OCI-LY7 (cell line): ENCODE data around the gene RXRA.

Experiments
- EZH2phosphoT487 ChIP-seq: fragments of 200-600 bp; sonication (generic); IDR thresholded peaks from 2 replicates; pipeline ENCODE4 v1.6.1; 2018; ENCODE audit warnings: low read depth, borderline replicate concordance, mild to moderate bottlenecking, mixed run types, antibody characterized with exemption, low read length, moderate library complexity, mixed read lengths
- TF ChIP-seq, protein P1 (sequence below): fragments of 200-600 bp; sonication (generic); conservative IDR thresholded peaks from 2 replicates; pipeline ENCODE4 v1.5.1; 2014; ENCODE audit warnings: mild to moderate bottlenecking, antibody characterized with exemption, low read length, moderate library complexity, mixed read lengths

DNA sequence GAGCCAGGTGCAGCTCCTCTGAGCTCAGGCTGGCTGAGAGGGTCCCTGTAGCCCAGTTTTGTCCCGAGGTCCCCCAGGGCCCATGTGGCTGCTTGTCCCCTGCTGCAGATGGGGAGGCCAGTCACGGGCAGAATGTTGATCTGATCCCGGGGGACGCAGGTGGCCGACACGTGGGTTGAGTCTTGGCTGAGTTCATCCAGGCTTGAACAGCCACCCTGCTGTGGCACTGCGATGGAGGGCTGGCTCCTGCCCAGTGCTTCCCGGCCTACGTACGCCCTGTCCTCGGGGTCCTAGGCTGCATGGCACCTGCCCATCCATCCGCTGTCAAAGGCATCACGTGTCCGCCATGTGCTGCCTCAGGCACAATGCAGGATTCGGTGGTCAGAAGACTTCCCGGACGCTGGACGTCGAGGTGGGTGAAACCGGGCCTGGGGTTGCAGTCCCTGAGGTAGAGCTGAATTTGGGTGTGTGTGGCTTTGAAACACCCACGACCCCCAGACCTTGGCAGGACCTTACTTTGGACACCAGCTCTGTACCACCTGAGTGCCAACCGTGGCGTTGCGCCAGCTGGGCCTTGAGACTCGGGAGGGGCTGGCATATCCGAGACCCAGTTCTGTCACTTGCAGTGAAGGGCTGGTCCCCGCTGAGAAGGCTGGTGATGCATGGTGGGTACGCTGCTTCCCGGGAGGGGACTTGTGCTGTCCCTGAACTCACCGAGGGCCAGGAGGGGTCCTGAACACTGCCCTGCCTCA lies 22.3 kb downstream of the RXRA start:
- TF ChIP-seq, protein P1, sequence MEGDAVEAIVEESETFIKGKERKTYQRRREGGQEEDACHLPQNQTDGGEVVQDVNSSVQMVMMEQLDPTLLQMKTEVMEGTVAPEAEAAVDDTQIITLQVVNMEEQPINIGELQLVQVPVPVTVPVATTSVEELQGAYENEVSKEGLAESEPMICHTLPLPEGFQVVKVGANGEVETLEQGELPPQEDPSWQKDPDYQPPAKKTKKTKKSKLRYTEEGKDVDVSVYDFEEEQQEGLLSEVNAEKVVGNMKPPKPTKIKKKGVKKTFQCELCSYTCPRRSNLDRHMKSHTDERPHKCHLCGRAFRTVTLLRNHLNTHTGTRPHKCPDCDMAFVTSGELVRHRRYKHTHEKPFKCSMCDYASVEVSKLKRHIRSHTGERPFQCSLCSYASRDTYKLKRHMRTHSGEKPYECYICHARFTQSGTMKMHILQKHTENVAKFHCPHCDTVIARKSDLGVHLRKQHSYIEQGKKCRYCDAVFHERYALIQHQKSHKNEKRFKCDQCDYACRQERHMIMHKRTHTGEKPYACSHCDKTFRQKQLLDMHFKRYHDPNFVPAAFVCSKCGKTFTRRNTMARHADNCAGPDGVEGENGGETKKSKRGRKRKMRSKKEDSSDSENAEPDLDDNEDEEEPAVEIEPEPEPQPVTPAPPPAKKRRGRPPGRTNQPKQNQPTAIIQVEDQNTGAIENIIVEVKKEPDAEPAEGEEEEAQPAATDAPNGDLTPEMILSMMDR, result no peak
- no peak for TF ChIP-seq EZH2phosphoT487
